22Rv1 (cell line): ENCODE data around the gene KCNIP1.

Experiments
- H3K27ac ChIP-seq: fragments of 450-650 bp; 2 replicates; pipeline ENCODE4 v1.5.1; 2017
- ZFX ChIP-seq: fragments of 450-650 bp; IDR thresholded peaks from 2 replicates; pipeline ENCODE4 v1.6.1; 2017; ENCODE audit warnings: antibody characterized with exemption, borderline replicate concordance
- TF ChIP-seq, protein P1 (sequence below): fragments of 450-650 bp; IDR thresholded peaks from 2 replicates; pipeline ENCODE4 v1.5.1; 2017; ENCODE audit warnings: mild to moderate bottlenecking

The KCNIP1 gene

GRCh38 chr5:170625221-170626165, 121.7 kb downstream of the KCNIP1 start:
- TF ChIP-seq, protein P1, sequence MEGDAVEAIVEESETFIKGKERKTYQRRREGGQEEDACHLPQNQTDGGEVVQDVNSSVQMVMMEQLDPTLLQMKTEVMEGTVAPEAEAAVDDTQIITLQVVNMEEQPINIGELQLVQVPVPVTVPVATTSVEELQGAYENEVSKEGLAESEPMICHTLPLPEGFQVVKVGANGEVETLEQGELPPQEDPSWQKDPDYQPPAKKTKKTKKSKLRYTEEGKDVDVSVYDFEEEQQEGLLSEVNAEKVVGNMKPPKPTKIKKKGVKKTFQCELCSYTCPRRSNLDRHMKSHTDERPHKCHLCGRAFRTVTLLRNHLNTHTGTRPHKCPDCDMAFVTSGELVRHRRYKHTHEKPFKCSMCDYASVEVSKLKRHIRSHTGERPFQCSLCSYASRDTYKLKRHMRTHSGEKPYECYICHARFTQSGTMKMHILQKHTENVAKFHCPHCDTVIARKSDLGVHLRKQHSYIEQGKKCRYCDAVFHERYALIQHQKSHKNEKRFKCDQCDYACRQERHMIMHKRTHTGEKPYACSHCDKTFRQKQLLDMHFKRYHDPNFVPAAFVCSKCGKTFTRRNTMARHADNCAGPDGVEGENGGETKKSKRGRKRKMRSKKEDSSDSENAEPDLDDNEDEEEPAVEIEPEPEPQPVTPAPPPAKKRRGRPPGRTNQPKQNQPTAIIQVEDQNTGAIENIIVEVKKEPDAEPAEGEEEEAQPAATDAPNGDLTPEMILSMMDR: no peak
- no peak for TF ChIP-seq ZFX

GRCh38 chr5:170626507-170627150, 122.8 kb downstream of the KCNIP1 start:
- no peak for TF ChIP-seq ZFX
- TF ChIP-seq, protein P1: no peak
- no peak overlapping the region for H3K27ac ChIP-seq

More at GRCh38 chr5:170625221-170626165, 121.7 kb downstream of the KCNIP1 start:
- H3K27ac ChIP-seq: no peak overlapping the region

GRCh38 chr5:170627271-170627670, 123.5 kb downstream of the KCNIP1 start:
- no peak overlapping the region for H3K27ac ChIP-seq
- TF ChIP-seq, protein P1: no peak
- no peak for TF ChIP-seq ZFX

GRCh38 chr5:170628028-170628427, 124.2 kb downstream of the KCNIP1 start:
- TF ChIP-seq ZFX: no peak
- TF ChIP-seq, protein P1: no peak
- H3K27ac ChIP-seq: no peak overlapping the region

GRCh38 chr5:170628691-170629565, 125.1 kb downstream of the KCNIP1 start:
- TF ChIP-seq, protein P1: no peak
- TF ChIP-seq ZFX: no peak

DNA sequence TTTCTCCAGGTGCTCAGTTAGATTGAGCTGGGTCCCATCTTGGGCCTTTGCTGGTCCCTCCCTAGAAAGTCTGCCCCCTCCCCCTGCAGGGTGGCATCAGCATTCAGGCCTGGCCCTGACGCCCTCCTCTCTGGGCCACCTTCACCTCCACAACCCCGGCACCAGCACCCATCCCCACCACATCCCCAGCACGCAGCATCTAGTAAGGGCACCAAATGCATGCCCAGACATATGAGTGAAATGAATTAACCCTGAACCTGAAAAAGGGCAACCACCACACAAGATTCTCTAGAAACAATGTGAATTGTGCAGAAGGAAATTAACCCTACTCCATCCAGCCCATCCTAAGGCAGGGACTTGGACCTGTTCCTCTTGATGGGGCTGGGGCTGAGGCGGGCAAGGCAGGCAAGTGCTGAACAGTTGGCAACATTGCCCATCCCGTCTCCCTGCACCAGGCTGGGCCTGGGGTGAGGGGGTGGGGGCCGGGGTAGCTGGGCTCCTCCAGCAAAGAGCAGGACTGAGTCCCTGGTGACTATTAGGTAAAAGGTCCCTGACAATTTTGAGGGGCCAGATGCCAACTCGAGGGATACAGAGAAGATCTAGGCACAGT, 125.9 kb downstream of the KCNIP1 start:
- TF ChIP-seq ZFX: no peak
- TF ChIP-seq, protein P1: no peak
- H3K27ac ChIP-seq: no peak overlapping the region

More at GRCh38 chr5:170628691-170629565, 125.1 kb downstream of the KCNIP1 start:
- no peak overlapping the region for H3K27ac ChIP-seq
